ENCODE measurements around the gene POU3F4. TPM values are rescaled to one million over a fixed set of nuclear protein-coding genes. Genes with fewer than 3 reads are reported as not detected.
A peak's percentile ranks its signal among the peaks of the same experiment; 100 is the strongest.

POU3F4 gene
- polyA plus RNA-seq (ENCODE audit: insufficient read length) = 7.8 TPM
- long read RNA-seq, donor 1, transcript POU3F4-202 (1 exons, 3,835 nt) = major isoform, 25 of 26 reads
- long read RNA-seq, donor 1, partial matches to known transcripts = 0 of 26 reads
- long read RNA-seq, donor 1, other reads (novel, unspliced or antisense) = 0 of 26 reads
- long read RNA-seq, donor 2, transcript POU3F4-202 (1 exons, 3,835 nt) = major isoform, 14 of 15 reads
- long read RNA-seq, donor 2, partial matches to known transcripts = 0 of 15 reads
- long read RNA-seq, donor 2, other reads (novel, unspliced or antisense) = 0 of 15 reads
- long read RNA-seq, donor 3, transcript POU3F4-202 (1 exons, 3,835 nt) = major isoform, 13 of 13 reads
- long read RNA-seq, donor 3, partial matches to known transcripts = 0 of 13 reads
- long read RNA-seq, donor 3, other reads (novel, unspliced or antisense) = 0 of 13 reads
- long read RNA-seq, donor 4, partial matches to known transcripts = 0 of 3 reads
- long read RNA-seq, donor 4, other reads (novel, unspliced or antisense) = 0 of 3 reads
- long read RNA-seq, donor 5, transcript POU3F4-202 (1 exons, 3,835 nt) = major isoform, 24 of 25 reads
- long read RNA-seq, donor 5, partial matches to known transcripts = 0 of 25 reads
- long read RNA-seq, donor 5, other reads (novel, unspliced or antisense) = 0 of 25 reads
- long read RNA-seq, donor 6, transcript POU3F4-202 (1 exons, 3,835 nt) = major isoform, 12 of 12 reads
- long read RNA-seq, donor 6, partial matches to known transcripts = 0 of 12 reads
- long read RNA-seq, donor 6, other reads (novel, unspliced or antisense) = 0 of 12 reads
- long read RNA-seq, donor 7, transcript POU3F4-202 (1 exons, 3,835 nt) = major isoform, 15 of 15 reads
- long read RNA-seq, donor 7, partial matches to known transcripts = 0 of 15 reads
- long read RNA-seq, donor 7, other reads (novel, unspliced or antisense) = 0 of 15 reads
- long read RNA-seq, donor 8, transcript POU3F4-202 (1 exons, 3,835 nt) = major isoform, 6 of 7 reads
- long read RNA-seq, donor 8, partial matches to known transcripts = 0 of 7 reads
- long read RNA-seq, donor 8, other reads (novel, unspliced or antisense) = 0 of 7 reads

- DNase-seq = no peak
Measured at GRCh38 chrX:83508006-83508405, at the start of gene POU3F4. POU3F4 (plus strand) TSS chrX:83508290; CDS start chrX:83508325, 35 bp downstream.

DNA sequence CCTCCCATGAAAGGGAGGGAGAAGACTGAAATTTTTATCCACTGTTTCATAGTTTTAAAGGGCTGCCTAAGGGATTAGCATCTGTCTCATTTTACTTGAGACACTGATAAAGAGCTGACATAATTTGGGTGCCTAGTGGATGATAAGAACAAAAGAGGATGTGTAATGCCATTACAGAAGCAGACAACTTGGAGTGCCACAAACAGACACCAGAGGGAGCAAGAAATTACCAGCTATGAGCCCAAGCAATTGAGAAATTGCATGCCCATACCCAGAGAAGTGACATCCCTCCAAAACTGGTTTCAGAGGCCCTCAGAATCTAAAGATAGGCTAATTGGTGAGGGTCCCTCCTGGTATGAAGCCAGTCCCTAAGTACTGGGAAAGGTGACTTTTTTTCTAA is 38.5 kb upstream of the POU3F4 start:
- DNase-seq = peak; percentile 3

GRCh38 chrX:83495898-83496297 is 12.2 kb upstream of the POU3F4 start:
- DNase-seq = no peak

GRCh38 chrX:83501003-83501402 is 7.1 kb upstream of the POU3F4 start:
- DNase-seq = no peak

- DNase-seq = no peak
Measured at GRCh38 chrX:83501530-83501929, 6.6 kb upstream of the POU3F4 start.

DNA sequence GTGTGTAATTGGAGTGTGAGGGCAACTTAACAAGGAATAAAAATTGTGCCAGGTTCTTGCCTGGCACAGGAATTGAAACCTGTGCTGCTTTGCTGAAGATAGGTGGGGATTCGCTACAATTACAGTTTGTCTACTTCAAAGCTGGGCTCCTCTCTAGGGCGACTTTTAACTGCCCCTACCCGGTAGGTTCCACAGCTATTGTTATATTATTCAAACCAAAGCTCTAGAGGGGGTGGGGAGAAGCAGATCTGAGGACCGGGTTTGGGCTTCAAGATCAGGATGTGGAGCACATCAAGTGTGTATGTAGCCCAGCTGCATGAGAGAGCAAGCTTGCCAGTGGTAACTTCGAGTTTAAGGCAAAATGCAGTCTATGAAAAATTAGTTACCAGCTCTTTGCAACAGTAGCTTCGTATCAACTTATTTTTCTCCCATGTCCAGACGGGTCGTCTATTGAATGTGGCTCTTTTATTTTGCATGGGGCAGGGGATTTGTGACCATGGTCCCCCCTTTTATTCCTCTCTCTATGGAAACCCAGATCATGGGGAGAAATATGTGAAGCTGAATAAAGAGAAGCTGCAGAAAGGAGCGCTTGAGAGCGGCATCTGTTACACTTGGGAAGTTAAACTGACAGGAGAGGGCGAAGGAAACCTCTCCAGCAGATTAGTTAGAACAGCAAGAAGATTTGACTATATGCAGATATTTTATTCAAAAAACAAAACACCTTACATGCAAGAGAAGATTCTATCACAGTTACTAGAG is 3.2 kb upstream of the POU3F4 start:
- no peak for DNase-seq

DNA sequence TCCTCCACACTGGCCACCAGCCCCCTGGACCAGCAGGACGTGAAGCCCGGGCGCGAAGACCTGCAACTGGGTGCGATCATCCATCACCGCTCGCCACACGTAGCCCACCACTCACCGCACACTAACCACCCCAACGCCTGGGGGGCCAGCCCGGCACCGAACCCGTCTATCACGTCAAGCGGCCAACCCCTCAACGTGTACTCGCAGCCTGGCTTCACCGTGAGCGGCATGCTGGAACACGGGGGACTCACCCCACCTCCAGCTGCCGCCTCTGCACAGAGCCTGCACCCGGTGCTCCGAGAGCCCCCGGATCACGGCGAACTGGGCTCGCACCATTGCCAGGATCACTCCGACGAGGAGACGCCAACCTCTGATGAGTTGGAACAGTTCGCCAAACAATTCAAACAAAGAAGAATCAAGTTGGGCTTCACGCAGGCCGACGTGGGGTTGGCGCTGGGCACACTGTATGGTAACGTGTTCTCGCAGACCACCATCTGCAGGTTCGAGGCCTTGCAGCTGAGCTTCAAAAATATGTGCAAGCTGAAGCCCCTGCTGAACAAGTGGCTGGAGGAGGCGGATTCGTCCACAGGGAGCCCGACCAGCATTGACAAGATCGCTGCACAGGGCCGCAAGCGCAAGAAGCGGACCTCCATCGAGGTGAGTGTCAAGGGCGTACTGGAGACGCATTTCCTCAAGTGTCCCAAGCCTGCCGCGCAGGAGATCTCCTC is 600 bp downstream of the POU3F4 start:
- no peak for DNase-seq

DNA sequence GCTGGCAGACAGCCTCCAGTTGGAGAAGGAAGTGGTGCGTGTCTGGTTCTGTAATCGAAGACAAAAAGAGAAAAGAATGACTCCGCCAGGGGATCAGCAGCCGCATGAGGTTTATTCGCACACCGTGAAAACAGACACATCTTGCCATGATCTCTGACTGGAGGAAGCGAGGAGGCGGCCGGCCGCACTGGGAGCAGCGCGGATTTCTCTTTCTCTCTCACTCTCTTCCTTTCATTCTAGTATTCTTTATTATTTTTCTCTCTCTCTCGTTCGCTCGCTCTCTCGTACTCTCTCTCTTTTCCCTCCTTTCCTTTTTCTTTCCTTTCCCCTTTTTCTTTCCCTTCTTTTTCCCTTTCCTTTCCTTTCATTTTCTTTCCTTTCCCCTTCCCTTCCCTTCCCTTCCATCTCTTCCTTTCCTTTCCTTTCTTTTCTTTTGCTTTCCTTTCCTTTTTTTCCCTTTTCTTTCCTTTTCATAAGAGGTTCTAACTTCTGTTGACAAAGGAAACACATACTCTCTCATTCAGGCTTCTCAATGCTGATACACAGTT is 1.2 kb downstream of the POU3F4 start:
- no peak for DNase-seq

GRCh38 chrX:83510510-83511062 is 2.5 kb downstream of the POU3F4 start:
- no peak for DNase-seq

GRCh38 chrX:83511208-83511607 is 3.1 kb downstream of the POU3F4 start:
- DNase-seq = no peak

GRCh38 chrX:83512111-83512510 is 4.0 kb downstream of the POU3F4 start:
- DNase-seq = no peak

GRCh38 chrX:83516597-83516996 is 8.5 kb downstream of the POU3F4 start:
- no peak for DNase-seq

- no peak for DNase-seq
Measured at GRCh38 chrX:83521905-83522304, 13.8 kb downstream of the POU3F4 start.

DNA sequence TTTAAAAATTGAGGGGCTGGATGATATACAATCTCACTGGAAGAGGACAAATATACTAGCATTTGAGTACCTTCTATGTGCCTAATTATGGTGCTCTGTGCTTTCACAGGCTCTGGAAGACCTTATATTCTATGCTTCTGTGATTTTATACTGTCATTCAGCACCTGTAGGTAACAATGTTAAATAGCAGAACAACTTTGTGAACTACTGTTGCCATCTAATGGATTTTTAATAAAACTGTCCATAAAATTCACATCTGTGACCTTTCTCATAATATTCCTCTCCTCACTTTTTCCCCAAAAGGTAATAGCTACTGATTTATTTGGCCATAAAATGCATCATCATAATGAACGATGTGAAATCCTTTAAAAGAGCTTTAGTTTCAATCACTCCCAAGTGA is 21.9 kb downstream of the POU3F4 start:
- no peak for DNase-seq

DNA sequence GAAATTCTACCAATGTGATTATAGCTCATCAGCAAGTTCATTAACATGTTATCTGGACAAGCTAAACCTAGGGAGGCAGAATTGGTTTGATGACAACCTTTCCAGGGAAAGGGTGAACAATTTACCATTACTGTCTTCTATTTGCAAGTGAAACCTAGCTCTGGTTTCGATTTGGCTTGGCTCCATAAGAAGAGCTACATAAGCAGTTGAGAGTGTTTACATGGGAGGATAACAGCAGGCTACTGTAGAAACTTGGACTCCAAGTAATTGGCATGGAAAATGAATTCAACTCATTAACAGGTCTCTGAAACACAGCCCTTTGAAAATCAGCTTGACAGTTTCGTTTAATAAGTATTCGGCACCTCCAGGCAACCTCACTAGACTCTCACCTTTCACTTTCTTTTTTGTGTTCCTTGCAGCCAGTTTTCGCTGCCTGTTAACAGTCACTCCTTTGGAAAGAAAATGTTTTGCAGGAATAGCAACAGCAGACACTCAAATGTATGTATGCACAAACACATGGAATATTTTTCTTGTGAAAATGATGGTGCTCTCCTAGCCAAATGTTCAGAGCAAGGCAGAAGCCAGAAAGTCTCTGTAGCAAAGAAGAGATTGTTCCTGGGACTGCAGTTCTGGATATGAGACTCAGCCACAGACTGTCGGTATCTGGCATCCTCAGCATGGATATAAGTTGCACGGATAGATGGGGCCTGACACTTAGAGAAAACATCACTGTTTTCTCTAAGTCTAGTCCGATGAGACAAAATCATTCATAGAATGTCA is 27.5 kb downstream of the POU3F4 start:
- no peak for DNase-seq

Data from left kidney (tissue), 8 donors.